ENCODE measurements around the gene APOBR.

Gene APOBR

DNA sequence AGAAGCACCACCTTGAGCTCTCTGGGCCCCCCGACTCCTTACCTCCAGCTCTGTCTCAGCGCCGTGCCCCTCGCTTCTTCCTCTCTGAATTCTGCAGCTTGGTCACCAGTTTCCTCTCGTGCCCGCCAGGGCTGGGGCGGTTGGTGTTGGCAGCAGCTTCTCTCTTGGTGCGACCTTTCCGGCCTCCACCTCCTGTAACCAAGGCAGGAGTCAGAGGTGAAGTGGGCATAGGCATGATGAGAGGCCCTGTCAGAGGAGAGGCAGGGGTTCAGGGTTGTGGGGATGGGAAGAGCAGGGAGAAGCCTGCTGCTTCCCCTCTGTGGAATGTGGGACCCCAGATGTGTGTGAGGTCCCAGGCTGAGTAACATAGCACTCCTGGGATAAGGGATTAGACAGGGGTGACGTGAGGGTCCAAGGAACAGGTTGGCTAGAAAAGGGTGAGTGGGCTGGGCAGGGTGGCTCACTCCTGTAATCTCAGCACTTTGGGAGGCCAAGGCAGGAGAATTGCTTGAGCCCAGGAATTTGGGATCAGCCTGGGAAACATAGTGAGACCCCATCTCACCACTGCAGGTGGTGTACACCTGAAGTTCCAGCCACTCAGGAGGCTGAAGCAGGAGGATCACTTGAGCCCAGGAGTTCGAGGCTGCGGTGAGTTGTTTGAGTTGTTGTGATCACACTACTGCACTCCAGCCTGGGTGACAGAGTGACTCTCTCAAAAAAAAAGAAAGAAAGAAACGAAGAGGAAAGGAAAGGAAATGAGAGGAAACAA lies 43.7 kb downstream of the APOBR start:
- Histone ChIP-seq H3K36me3 (ENCODE audit: insufficient read depth, low read length) (no peaks in the 10 kb centered on the region), H3K9ac (ENCODE audit: low read length) (no peak overlapping the region), H3K4me2 (ENCODE audit: low read length) (no peak overlapping the region), H3K79me2 (ENCODE audit: insufficient read depth, low read length) (no peaks in the 10 kb centered on the region), H3K27me3 (ENCODE audit: insufficient read depth, low read length) (peaks cover 3% of the 10 kb centered on the region; the same call in 1 of the 2 replicates), H3K9me3 (ENCODE audit: low read length) (no peaks in the 10 kb centered on the region), H3K4me3 (ENCODE audit: low read depth, low read length, poor library complexity, severe bottlenecking) (no peak overlapping the region), H3K4me1 (ENCODE audit: insufficient read depth, low read length, severe bottlenecking) (no peaks in the 10 kb centered on the region), H3F3A (ENCODE audit: insufficient read depth, low read length) (no peaks in the 10 kb centered on the region), H2AFZ (ENCODE audit: low read length) (no peak overlapping the region), H4K20me1 (ENCODE audit: insufficient read depth, low read length) (no peaks in the 10 kb centered on the region), H3K27ac (ENCODE audit: low read depth, low read length, poor library complexity, severe bottlenecking) (no peak overlapping the region), H3K9me2 (ENCODE audit: low read depth, low read length) (no peaks in the 10 kb centered on the region)
- no peak for TF ChIP-seq EZH2 (IDR thresholded peaks at IDR 0.05; ENCODE audit: borderline replicate concordance, low read length)
- TF ChIP-seq, protein P1, sequence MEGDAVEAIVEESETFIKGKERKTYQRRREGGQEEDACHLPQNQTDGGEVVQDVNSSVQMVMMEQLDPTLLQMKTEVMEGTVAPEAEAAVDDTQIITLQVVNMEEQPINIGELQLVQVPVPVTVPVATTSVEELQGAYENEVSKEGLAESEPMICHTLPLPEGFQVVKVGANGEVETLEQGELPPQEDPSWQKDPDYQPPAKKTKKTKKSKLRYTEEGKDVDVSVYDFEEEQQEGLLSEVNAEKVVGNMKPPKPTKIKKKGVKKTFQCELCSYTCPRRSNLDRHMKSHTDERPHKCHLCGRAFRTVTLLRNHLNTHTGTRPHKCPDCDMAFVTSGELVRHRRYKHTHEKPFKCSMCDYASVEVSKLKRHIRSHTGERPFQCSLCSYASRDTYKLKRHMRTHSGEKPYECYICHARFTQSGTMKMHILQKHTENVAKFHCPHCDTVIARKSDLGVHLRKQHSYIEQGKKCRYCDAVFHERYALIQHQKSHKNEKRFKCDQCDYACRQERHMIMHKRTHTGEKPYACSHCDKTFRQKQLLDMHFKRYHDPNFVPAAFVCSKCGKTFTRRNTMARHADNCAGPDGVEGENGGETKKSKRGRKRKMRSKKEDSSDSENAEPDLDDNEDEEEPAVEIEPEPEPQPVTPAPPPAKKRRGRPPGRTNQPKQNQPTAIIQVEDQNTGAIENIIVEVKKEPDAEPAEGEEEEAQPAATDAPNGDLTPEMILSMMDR (IDR thresholded peaks at IDR 0.05; ENCODE audit: low read length): no peak

DNA sequence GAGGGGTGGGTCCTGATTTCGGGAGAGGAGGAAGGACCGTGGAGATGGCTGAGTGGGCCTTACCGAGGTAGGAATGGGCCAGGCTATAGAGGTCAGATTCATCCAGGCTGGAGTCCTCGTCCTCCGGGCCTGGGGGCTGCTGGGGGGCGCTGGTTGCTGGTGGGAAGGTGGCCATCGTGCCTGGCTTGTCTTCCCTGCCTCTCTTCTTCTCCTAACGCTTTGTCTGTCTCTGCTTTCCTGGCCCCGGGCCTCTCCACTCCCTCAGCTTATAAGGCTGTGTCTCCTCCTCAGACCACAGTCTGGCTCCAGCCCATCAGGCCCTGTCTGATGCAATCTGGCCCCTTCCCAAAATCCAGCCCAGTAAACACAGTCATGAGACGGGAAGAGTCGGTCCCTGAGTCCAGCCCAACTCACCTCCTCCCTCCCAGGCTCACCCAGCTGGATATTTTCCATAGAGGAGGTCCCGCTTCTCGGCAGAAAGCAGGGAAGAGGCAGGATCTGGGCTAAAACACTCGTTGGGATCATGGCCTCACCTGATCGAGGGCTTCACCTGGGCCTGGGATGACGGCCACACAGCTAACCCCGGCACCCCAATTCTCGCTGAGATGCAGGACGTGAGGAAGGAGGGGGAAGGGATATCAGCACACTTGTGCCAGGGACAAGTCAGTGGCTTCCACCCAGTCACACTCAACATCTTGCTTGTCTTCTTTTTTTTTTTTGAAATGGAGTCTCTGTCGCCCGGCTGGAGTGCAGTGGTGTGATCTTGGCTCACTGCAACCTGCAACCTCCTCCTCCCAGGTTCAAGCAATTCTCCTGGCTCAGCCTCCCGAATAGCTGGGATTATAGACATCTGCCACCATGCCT lies 44.5 kb downstream of the APOBR start, which contains the start of gene NUPR1:
TSS of gene NUPR1 (minus strand) at position 242 of the 864 bp plus-strand sequence. CDS start at position 175, 67 bp downstream.
- Histone ChIP-seq H3K9ac (ENCODE audit: low read length) (no peak within 1 kb of the TSS), H2AFZ (ENCODE audit: low read length) (no peak within 1 kb of the TSS), H3K4me2 (ENCODE audit: low read length) (no peak within 1 kb of the TSS), H3F3A (ENCODE audit: insufficient read depth, low read length) (no peaks in the 10 kb centered on the region), H3K27me3 (ENCODE audit: insufficient read depth, low read length) (peaks cover 3% of the 10 kb centered on the region; the same call in 1 of the 2 replicates), H3K9me3 (ENCODE audit: low read length) (no peaks in the 10 kb centered on the region), H3K4me3 (ENCODE audit: low read depth, low read length, poor library complexity, severe bottlenecking) (no peak within 1 kb of the TSS), H3K27ac (ENCODE audit: low read depth, low read length, poor library complexity, severe bottlenecking) (no peak within 1 kb of the TSS), H3K9me2 (ENCODE audit: low read depth, low read length) (no peaks in the 10 kb centered on the region), H4K20me1 (ENCODE audit: insufficient read depth, low read length) (no peaks in the 10 kb centered on the region), H3K4me1 (ENCODE audit: insufficient read depth, low read length, severe bottlenecking) (no peaks in the 10 kb centered on the region), H3K36me3 (ENCODE audit: insufficient read depth, low read length) (no peaks in the 10 kb centered on the region), H3K79me2 (ENCODE audit: insufficient read depth, low read length) (no peaks in the 10 kb centered on the region)
- TF ChIP-seq, protein P1 (IDR thresholded peaks at IDR 0.05; ENCODE audit: low read length): no peak
- no peak for TF ChIP-seq EZH2 (IDR thresholded peaks at IDR 0.05; ENCODE audit: borderline replicate concordance, low read length)

GRCh38 chr16:28540346-28540745 lies 45.9 kb downstream of the APOBR start:
- H3K9ac ChIP-seq (ENCODE audit: low read length): no peak overlapping the region
- H3K4me2 ChIP-seq (ENCODE audit: low read length): no peak overlapping the region
- H3K4me1 ChIP-seq (ENCODE audit: insufficient read depth, low read length, severe bottlenecking): no peaks in the 10 kb centered on the region
- no peaks in the 10 kb centered on the region for H4K20me1 ChIP-seq (ENCODE audit: insufficient read depth, low read length)
- H3K9me3 ChIP-seq (ENCODE audit: low read length): no peaks in the 10 kb centered on the region
- H2AFZ ChIP-seq (ENCODE audit: low read length): no peak overlapping the region
- no peak for TF ChIP-seq EZH2 (IDR thresholded peaks at IDR 0.05; ENCODE audit: borderline replicate concordance, low read length)
- TF ChIP-seq, protein P1 (IDR thresholded peaks at IDR 0.05; ENCODE audit: low read length): no peak
- no peak overlapping the region for H3K4me3 ChIP-seq (ENCODE audit: low read depth, low read length, poor library complexity, severe bottlenecking)
- no peaks in the 10 kb centered on the region for H3F3A ChIP-seq (ENCODE audit: insufficient read depth, low read length)
- H3K36me3 ChIP-seq (ENCODE audit: insufficient read depth, low read length): no peaks in the 10 kb centered on the region
- no peaks in the 10 kb centered on the region for H3K9me2 ChIP-seq (ENCODE audit: low read depth, low read length)
- H3K27me3 ChIP-seq (ENCODE audit: insufficient read depth, low read length): peaks cover 7% of the 10 kb centered on the region; the same call in 1 of the 2 replicates
- no peaks in the 10 kb centered on the region for H3K79me2 ChIP-seq (ENCODE audit: insufficient read depth, low read length)
- no peak overlapping the region for H3K27ac ChIP-seq (ENCODE audit: low read depth, low read length, poor library complexity, severe bottlenecking)

Measured in OCI-LY1 (cell line).